Subcutaneous abdominal adipose tissue (tissue), 5 donors: Measurements from ENCODE around the gene APOBEC3H.

Experiments used
- H3K27ac ChIP-seq: one replicate; pipeline ENCODE4 v1.7.0; 2013; ENCODE audit warnings: low read depth, mild to moderate bottlenecking, inconsistent platforms, low read length, moderate library complexity
- H3K27me3 ChIP-seq, 5 donors: one replicate each; pipeline ENCODE4 v1.7.0; 2013; ENCODE audit warnings: low read length in 5 of 5, inconsistent platforms in 1 of 5; ENCODE audit not compliant: control insufficient read depth in 5 of 5, insufficient read depth in 4 of 5
- H3K36me3 ChIP-seq, 5 donors: one replicate each; pipeline ENCODE4 v1.7.0; 2013; ENCODE audit warnings: low read length in 5 of 5; ENCODE audit not compliant: control insufficient read depth in 5 of 5, insufficient read depth in 5 of 5
- H3K4me1 ChIP-seq, 5 donors: one replicate each; pipeline ENCODE4 v1.7.0; 2013; ENCODE audit warnings: low read length in 5 of 5, mild to moderate bottlenecking in 3 of 5, moderate library complexity in 1 of 5; ENCODE audit not compliant: control insufficient read depth in 5 of 5, insufficient read depth in 5 of 5
- H3K4me3 ChIP-seq, 5 donors: one replicate each; pipeline ENCODE4 v1.7.0; 2013; ENCODE audit warnings: low read length in 5 of 5, low read depth in 1 of 5
- H3K9ac ChIP-seq, 5 donors: one replicate each; pipeline ENCODE4 v1.7.0; 2013; ENCODE audit warnings: low read length in 5 of 5, mild to moderate bottlenecking in 4 of 5, moderate library complexity in 3 of 5
- H3K9me3 ChIP-seq, 5 donors: one replicate each; pipeline ENCODE4 v1.7.0; 2013; ENCODE audit warnings: low read length in 5 of 5; ENCODE audit not compliant: control insufficient read depth in 5 of 5
- donor health status: healthy.
- donor health status: healthy.
- donor health status: healthy.
- donor health status: healthy.
- donor health status: healthy.

The APOBEC3H gene

DNA sequence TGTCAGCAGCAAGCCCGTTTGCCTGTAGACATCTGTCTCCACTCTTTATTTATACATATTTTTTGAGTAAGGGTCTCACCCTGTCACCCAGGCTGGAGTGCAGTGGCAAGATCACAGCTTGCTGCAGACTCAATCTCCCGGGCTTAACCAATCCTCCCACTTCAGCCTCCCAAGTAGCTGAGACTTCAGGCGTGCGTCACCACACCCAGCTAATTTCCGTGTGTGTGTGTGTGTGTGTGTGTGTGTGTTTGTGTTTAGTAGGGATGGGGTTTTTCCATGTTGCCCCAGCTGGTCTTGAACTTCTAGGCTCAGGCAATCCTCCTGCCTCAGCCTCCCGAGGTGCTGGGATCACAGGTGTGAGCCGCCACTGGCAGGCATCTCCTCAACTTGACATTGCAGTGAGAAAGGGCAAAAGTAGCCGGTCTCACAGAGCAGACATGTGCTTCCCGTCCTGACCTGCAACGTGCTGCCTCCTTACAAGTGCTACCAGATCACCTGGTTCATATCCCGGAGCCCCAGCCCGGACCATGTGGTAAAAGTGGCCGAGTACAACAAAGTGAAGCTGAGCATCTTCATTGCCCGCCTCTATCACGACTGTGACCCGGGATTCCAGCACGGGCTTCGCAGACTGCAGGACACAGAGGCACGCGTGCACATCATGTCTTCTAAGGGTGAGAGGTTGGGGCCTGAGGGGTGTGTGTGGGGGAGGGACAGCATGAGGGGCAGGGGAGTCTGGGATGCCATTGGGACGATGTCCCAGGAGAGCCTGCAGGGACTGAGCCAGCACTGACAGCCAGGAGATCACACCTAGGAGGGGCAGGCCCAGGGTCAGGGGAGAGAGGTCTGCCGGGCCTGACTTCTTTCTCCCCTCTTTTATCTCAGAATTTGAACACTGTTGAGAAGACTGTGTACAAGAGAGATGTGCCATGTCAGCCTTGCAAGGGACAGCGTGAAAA is 5.6 kb upstream of the APOBEC3H start:
- peaks cover 0 to 3% (median 0%) of the 10 kb centered on the region in 5 donors for H3K4me1 ChIP-seq
- no peak overlapping the region for H3K4me3 ChIP-seq
- H3K9ac ChIP-seq = no peak overlapping the region
- no peaks in the 10 kb centered on the region for H3K36me3 ChIP-seq
- no peaks in the 10 kb centered on the region for H3K9me3 ChIP-seq
- H3K27ac ChIP-seq = no peak overlapping the region
- H3K27me3 ChIP-seq = peaks cover 0 to 21% (median 12%) of the 10 kb centered on the region in 5 donors

- H3K27ac ChIP-seq = no peak overlapping the region
- no peaks in the 10 kb centered on the region for H3K9me3 ChIP-seq
- no peaks in the 10 kb centered on the region for H3K36me3 ChIP-seq
- H3K4me1 ChIP-seq = peaks cover 0 to 10% (median 3%) of the 10 kb centered on the region in 5 donors
- peaks cover 0 to 21% (median 12%) of the 10 kb centered on the region in 5 donors for H3K27me3 ChIP-seq
- no peak overlapping the region for H3K9ac ChIP-seq
- no peak overlapping the region for H3K4me3 ChIP-seq
Measured at GRCh38 chr22:39092111-39092862, 4.8 kb upstream of the APOBEC3H start.

DNA sequence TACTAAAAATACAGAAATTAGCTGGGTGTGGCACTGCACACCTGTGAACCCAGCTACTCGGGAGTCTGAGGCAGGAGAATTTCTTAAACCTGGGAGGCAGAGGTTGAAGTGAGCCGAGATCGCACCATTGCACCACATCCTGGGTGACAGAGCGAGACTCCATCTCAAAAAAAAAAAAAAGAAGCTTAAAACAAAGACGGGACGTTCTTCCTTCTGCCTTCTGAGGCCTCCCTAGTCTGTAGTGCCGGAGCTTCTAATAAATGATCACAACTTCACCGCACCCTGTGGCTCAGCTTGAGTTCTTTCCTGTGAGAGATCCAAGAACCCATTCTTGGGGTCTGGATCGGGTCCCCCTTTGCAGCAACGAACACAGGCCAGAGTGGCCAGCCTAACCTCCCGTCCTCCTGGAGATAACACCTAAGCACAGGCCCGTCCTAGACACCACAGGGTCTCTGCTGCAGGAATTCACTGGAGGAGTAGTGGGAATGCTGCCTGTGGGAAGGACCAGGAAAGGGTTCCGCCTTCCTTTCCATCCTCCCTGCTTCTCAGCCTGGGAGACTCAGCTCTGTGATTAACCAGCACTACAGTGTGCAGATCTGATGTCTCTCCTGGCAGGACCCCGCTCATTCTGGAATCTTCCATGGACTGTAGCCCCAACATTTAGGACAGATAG is 2.2 kb upstream of the APOBEC3H start:
- Histone ChIP-seq H3K9me3 (no peaks in the 10 kb centered on the region), H3K9ac (no peak overlapping the region), H3K27ac (no peak overlapping the region), H3K4me3 (no peak overlapping the region), H3K36me3 (no peaks in the 10 kb centered on the region), H3K27me3 (peaks cover 0 to 12% (median 12%) of the 10 kb centered on the region in 5 donors), H3K4me1 (peaks cover 0 to 13% (median 4%) of the 10 kb centered on the region in 5 donors)

DNA sequence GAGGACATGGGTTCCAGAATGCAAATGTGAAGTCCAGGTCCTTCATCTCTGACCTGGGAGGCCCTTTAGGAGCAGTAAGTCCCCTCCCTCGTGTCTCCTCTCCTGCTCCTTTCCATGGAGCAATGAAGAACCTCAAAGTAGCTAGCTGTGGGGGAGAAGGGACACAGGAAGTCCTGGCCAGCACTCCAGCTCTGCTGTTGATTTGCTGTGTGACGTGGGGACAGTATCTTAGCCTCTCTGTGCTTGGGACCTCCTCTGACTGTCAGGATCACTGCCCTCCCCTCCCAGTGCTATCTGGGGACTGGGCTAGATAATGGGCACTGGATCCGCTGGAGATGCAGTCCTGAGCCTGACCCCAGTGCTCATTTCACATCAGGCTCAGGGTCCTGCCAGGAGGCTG is 1.1 kb upstream of the APOBEC3H start:
- H3K27me3 ChIP-seq = peaks cover 0 to 7% (median under 1%) of the 10 kb centered on the region in 5 donors
- H3K4me3 ChIP-seq = no peak overlapping the region
- H3K9ac ChIP-seq = no peak overlapping the region
- peaks cover 0 to 13% (median 8%) of the 10 kb centered on the region in 5 donors for H3K4me1 ChIP-seq
- H3K36me3 ChIP-seq = no peaks in the 10 kb centered on the region
- no peaks in the 10 kb centered on the region for H3K9me3 ChIP-seq
- no peak overlapping the region for H3K27ac ChIP-seq

GRCh38 chr22:39098026-39098425 is 982 bp downstream of the APOBEC3H start:
- H3K9ac ChIP-seq = no peak overlapping the region
- H3K9me3 ChIP-seq = no peaks in the 10 kb centered on the region
- H3K4me1 ChIP-seq = peaks cover 0 to 13% (median 8%) of the 10 kb centered on the region in 5 donors
- H3K27ac ChIP-seq = no peak overlapping the region
- H3K36me3 ChIP-seq = no peaks in the 10 kb centered on the region
- no peak overlapping the region for H3K4me3 ChIP-seq
- H3K27me3 ChIP-seq = peaks cover 0 to 8% (median 2%) of the 10 kb centered on the region in 5 donors

- Histone ChIP-seq H3K9ac (no peak overlapping the region), H3K9me3 (no peaks in the 10 kb centered on the region), H3K36me3 (no peaks in the 10 kb centered on the region), H3K4me3 (no peak overlapping the region), H3K27ac (no peak overlapping the region), H3K27me3 (peaks cover 0 to 8% (median 2%) of the 10 kb centered on the region in 5 donors), H3K4me1 (peaks cover 0 to 13% (median 8%) of the 10 kb centered on the region in 5 donors)
Measured at GRCh38 chr22:39098576-39098975, 1.5 kb downstream of the APOBEC3H start.

DNA sequence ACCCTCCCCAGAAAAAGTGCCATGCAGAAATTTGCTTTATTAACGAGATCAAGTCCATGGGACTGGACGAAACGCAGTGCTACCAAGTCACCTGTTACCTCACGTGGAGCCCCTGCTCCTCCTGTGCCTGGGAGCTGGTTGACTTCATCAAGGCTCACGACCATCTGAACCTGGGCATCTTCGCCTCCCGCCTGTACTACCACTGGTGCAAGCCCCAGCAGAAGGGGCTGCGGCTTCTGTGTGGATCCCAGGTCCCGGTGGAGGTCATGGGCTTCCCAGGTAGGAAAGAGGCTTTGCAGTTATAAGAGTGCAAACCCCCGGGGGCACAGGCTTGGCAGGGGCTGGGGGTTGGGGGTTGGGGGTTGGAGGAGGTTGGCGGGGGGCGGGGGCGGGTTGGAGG is 4.2 kb downstream of the APOBEC3H start:
- no peak overlapping the region for H3K4me3 ChIP-seq
- peaks cover 0 to 3% (median 2%) of the 10 kb centered on the region in 5 donors for H3K27me3 ChIP-seq
- H3K9ac ChIP-seq = no peak overlapping the region
- H3K9me3 ChIP-seq = no peaks in the 10 kb centered on the region
- no peak overlapping the region for H3K27ac ChIP-seq
- peaks cover 0 to 13% (median 8%) of the 10 kb centered on the region in 5 donors for H3K4me1 ChIP-seq
- H3K36me3 ChIP-seq = no peaks in the 10 kb centered on the region

DNA sequence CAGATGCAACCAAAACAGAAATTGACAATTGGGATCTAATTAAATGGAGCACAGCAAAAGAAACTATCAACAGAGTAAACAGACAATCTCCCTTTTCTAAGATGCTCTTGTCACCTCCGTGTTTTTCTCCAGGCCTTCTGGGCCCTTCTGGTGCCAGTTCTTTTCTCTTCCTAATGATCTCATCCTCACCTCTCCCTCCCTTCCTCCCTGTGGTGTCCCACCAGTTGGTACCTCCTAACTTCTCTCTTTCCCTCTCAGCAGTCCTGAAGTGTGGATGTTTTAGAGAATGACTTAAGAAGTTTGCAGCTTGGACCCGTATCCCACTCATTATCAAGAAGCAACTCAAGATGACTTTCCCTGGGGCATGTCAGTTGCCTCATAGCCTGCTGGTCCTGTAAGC is 6.4 kb downstream of the APOBEC3H start:
- H3K4me3 ChIP-seq = no peak overlapping the region
- no peak overlapping the region for H3K9ac ChIP-seq
- peaks cover 0 to 3% (median 0%) of the 10 kb centered on the region in 5 donors for H3K4me1 ChIP-seq
- peaks cover 0 to 3% (median 2%) of the 10 kb centered on the region in 5 donors for H3K27me3 ChIP-seq
- no peak overlapping the region for H3K27ac ChIP-seq
- H3K36me3 ChIP-seq = no peaks in the 10 kb centered on the region
- no peaks in the 10 kb centered on the region for H3K9me3 ChIP-seq

GRCh38 chr22:39106326-39106725 is 9.3 kb downstream of the APOBEC3H start:
- Histone ChIP-seq H3K27me3 (peaks cover 0 to 9% (median 0%) of the 10 kb centered on the region in 5 donors), H3K9me3 (no peaks in the 10 kb centered on the region), H3K4me3 (no peak overlapping the region), H3K36me3 (no peaks in the 10 kb centered on the region), H3K27ac (no peak overlapping the region), H3K9ac (no peak overlapping the region), H3K4me1 (no peaks in the 10 kb centered on the region)
